NCI-H1694 treated with DMSO at 0.1 percent for 48 hours (cell line): ENCODE measurements around the gene SEPTIN10.
"Not testable (repeated sequence)": the region's sequence is repeated elsewhere in the genome, so short reads cannot be mapped to it uniquely, and the experiment has no call there.

Source experiments
- DNase-seq: peaks from one replicate; lab custom pipeline; 2025; lab: John Stamatoyannopoulos, UW

The SEPTIN10 gene

GRCh38 chr2:109613922-109614714, at the start of gene SEPTIN10, which contains the start of gene SOWAHC:
TSS of gene SEPTIN10 (minus strand) at chr2:109613966. CDS start at chr2:109613827, 139 bp downstream.
TSS of gene SOWAHC (plus strand) at chr2:109614364. CDS start at chr2:109614490, 126 bp downstream.
- peak; percentile 90 for DNase-seq

GRCh38 chr2:109662889-109663288, 49.1 kb upstream of the SEPTIN10 start:
- DNase-seq, result no peak

GRCh38 chr2:109660046-109660860, 46.5 kb upstream of the SEPTIN10 start:
- DNase-seq, result no peak

- DNase-seq, result no peak
These were observed 45.8 kb upstream of the SEPTIN10 start for GRCh38 chr2:109659396-109660045.

GRCh38 chr2:109655287-109655686, 41.5 kb upstream of the SEPTIN10 start:
- DNase-seq, result no peak

- no peak for DNase-seq
These were observed 40.7 kb upstream of the SEPTIN10 start for GRCh38 chr2:109654326-109655050.

GRCh38 chr2:109649736-109650695, 36.2 kb upstream of the SEPTIN10 start:
- peak; percentile 40 for DNase-seq

GRCh38 chr2:109648041-109648527, 34.3 kb upstream of the SEPTIN10 start:
- no peak for DNase-seq

GRCh38 chr2:109647636-109648035, 33.9 kb upstream of the SEPTIN10 start:
- DNase-seq, result no peak

GRCh38 chr2:109646961-109647360, 33.2 kb upstream of the SEPTIN10 start:
- no peak for DNase-seq

GRCh38 chr2:109645412-109646184, 31.8 kb upstream of the SEPTIN10 start:
- no peak for DNase-seq

GRCh38 chr2:109644571-109645275, 31.0 kb upstream of the SEPTIN10 start:
- DNase-seq, result no peak

- DNase-seq, result not testable (repeated sequence)
These were observed 26.2 kb upstream of the SEPTIN10 start for GRCh38 chr2:109640000-109640399.

- peak; percentile 82 for DNase-seq
These were observed 25.0 kb upstream of the SEPTIN10 start for GRCh38 chr2:109638795-109639194.

- no peak for DNase-seq
These were observed 24.2 kb upstream of the SEPTIN10 start for GRCh38 chr2:109637749-109638570.

- no peak for DNase-seq
These were observed 22.6 kb upstream of the SEPTIN10 start for GRCh38 chr2:109636317-109636716.

GRCh38 chr2:109635426-109636304, 21.9 kb upstream of the SEPTIN10 start:
- no peak for DNase-seq
